SK-N-SH (cell line): ENCODE measurements around the gene PLEKHM3. TPM values are rescaled to one million over a fixed set of nuclear protein-coding genes. Genes with fewer than 3 reads are reported as not detected.

Source experiments
- CTCF ChIA-PET: fragments of 300-600, 350-600 bp; formaldehyde crosslinking; extraction: SDS; loops from one replicate; lab custom pipeline; 2021; lab: Yijun Ruan, JAX
- POLR2A ChIA-PET: fragments of 350-600 bp; sonication (Branson Sonifier 250); formaldehyde crosslinking; extraction: SDS; loops from one replicate; lab custom pipeline; 2020; ENCODE audit warnings: antibody characterized with exemption, inconsistent platforms; lab: Yijun Ruan, JAX
- DNase-seq: peaks from one replicate; pipeline ENCODE4 v3.0.0; 2012
- H2AFZ ChIP-seq: fragments of 200-600 bp; sonication (generic); 2 replicates; pipeline ENCODE4 v1.8.1; 2016; ENCODE audit warnings: antibody characterized with exemption, mild to moderate bottlenecking, low read depth
- H3F3A ChIP-seq: fragments of 200-600 bp; sonication (generic); replicated peaks from 2 replicates; pipeline ENCODE3; 2016; ENCODE audit warnings: antibody characterized with exemption, mild to moderate bottlenecking; ENCODE audit not compliant: insufficient read depth
- H3K27ac ChIP-seq, 2 experiments: fragments of 200-500 bp in 1 of 2; fragments of 200-600 bp in 1 of 2; sonication (Bioruptor generic) in 1 of 2; sonication (generic), shearing (Covaris generic) in 1 of 2; 2 replicates each; pipeline versions ENCODE4 v1.5.1 to v1.6.1; 2014 to 2016; ENCODE audit warnings: low read depth in 2 of 2, inconsistent platforms in 1 of 2, low read length in 1 of 2, mild to moderate bottlenecking in 1 of 2, mixed read lengths in 1 of 2
- H3K27me3 ChIP-seq: fragments of 200-600 bp; sonication (generic), shearing (Covaris generic); 2 replicates; pipeline ENCODE4 v1.6.1; 2016; ENCODE audit warnings: mixed run types; ENCODE audit not compliant: insufficient read depth
- H3K36me3 ChIP-seq, 2 experiments: fragments of 200-500 bp in 1 of 2; fragments of 200-600 bp in 1 of 2; sonication (Bioruptor generic) in 1 of 2; sonication (generic) in 1 of 2; replicated peaks in 1 of 2; 2 replicates each; pipeline versions ENCODE3 to v1.5.1; 2014 to 2016; ENCODE audit warnings: low read length in 1 of 2, mild to moderate bottlenecking in 1 of 2; ENCODE audit not compliant: insufficient read depth in 2 of 2, control insufficient read depth in 1 of 2
- H3K4me1 ChIP-seq, 2 experiments: fragments of 200-500 bp in 1 of 2; fragments of 200-600 bp in 1 of 2; sonication (Bioruptor generic) in 1 of 2; sonication (generic), shearing (Covaris generic) in 1 of 2; 2 replicates each; pipeline versions ENCODE4 v1.5.1 to v1.6.1; 2014 to 2016; ENCODE audit warnings: low read depth in 1 of 2, low read length in 1 of 2, mixed run types in 1 of 2; ENCODE audit not compliant: insufficient read depth in 2 of 2, control insufficient read depth in 1 of 2
- H3K4me2 ChIP-seq: fragments of 200-600 bp; sonication (generic), shearing (Covaris generic); 2 replicates; pipeline ENCODE4 v1.6.1; 2017; ENCODE audit warnings: mixed run types
- H3K4me3 ChIP-seq, 2 experiments: fragments of 200-500 bp in 1 of 2; fragments of 200-600 bp in 1 of 2; sonication (Bioruptor generic) in 1 of 2; sonication (generic), shearing (Covaris generic) in 1 of 2; 2 replicates each; pipeline versions ENCODE4 v1.5.1 to v1.8.1; 2014 to 2016; ENCODE audit warnings: low read depth in 2 of 2, inconsistent platforms in 1 of 2, low read length in 1 of 2, mild to moderate bottlenecking in 1 of 2, mixed read lengths in 1 of 2, moderate library complexity in 1 of 2
- H3K79me2 ChIP-seq: fragments of 200-600 bp; sonication (generic); 2 replicates; pipeline ENCODE4 v1.8.1; 2017; ENCODE audit warnings: mild to moderate bottlenecking; ENCODE audit not compliant: insufficient read depth
- H3K9ac ChIP-seq: fragments of 200-600 bp; sonication (generic); 2 replicates; pipeline ENCODE4 v1.6.1; 2017; ENCODE audit warnings: mixed run types
- H3K9me2 ChIP-seq: fragments of 200-600 bp; sonication (generic); 2 replicates; pipeline ENCODE4 v1.6.1; 2017; ENCODE audit warnings: mixed run types
- H3K9me3 ChIP-seq: fragments of 200-600 bp; sonication (generic); 2 replicates; pipeline ENCODE4 v1.6.1; 2017; ENCODE audit warnings: mixed run types, mild to moderate bottlenecking, moderate library complexity
- H4K20me1 ChIP-seq: fragments of 200-600 bp; sonication (generic); 2 replicates; pipeline ENCODE4 v1.6.1; 2017; ENCODE audit warnings: mild to moderate bottlenecking, mixed run types; ENCODE audit not compliant: insufficient read depth
- CHD2 ChIP-seq: fragments of 150-350 bp; IDR thresholded peaks from 2 replicates; pipeline ENCODE4 v1.6.1; 2018; ENCODE audit warnings: low read length; ENCODE audit not compliant: partially characterized antibody
- EP300 ChIP-seq, 2 experiments: IDR thresholded peaks; 2 replicates each; pipeline versions ENCODE4 v1.4.0 to v1.6.1; 2012; ENCODE audit warnings: borderline replicate concordance in 1 of 2, low read depth in 1 of 2, low read length in 1 of 2
- EZH2phosphoT487 ChIP-seq: fragments of 200-600 bp; sonication (generic); IDR thresholded peaks from 2 replicates; pipeline ENCODE4 v1.6.1; 2017; ENCODE audit warnings: low read depth, mixed run types, mild to moderate bottlenecking, antibody characterized with exemption, moderate library complexity, borderline replicate concordance
- GABPA ChIP-seq: IDR thresholded peaks from 2 replicates; pipeline ENCODE4 v1.4.0; 2012; ENCODE audit warnings: low read depth, mild to moderate bottlenecking
- IRF3 ChIP-seq: fragments of 150-350 bp; IDR thresholded peaks from 2 replicates; pipeline ENCODE4 v1.6.1; 2016; ENCODE audit warnings: mild to moderate bottlenecking, low read depth, low read length
- MXI1 ChIP-seq: IDR thresholded peaks from 2 replicates; pipeline ENCODE4 v1.6.1; 2012; ENCODE audit warnings: mild to moderate bottlenecking, low read depth, low read length, improper control_type of control experiment
- POLR2AphosphoS5 ChIP-seq: IDR thresholded peaks from 2 replicates; pipeline ENCODE4 v1.6.1; 2012; ENCODE audit warnings: low read depth, low read length
- RCOR1 ChIP-seq: fragments of 150-350 bp; IDR thresholded peaks from 2 replicates; pipeline ENCODE4 v1.6.1; 2017; ENCODE audit warnings: antibody characterized with exemption, low read length
- RXRA ChIP-seq: IDR thresholded peaks from 2 replicates; pipeline ENCODE4 v1.4.0; 2012; ENCODE audit warnings: low read depth, mild to moderate bottlenecking, borderline replicate concordance
- SIN3A ChIP-seq: IDR thresholded peaks from 2 replicates; pipeline ENCODE4 v1.6.1; 2012; ENCODE audit warnings: low read depth, mild to moderate bottlenecking, low read length, moderate library complexity, borderline replicate concordance
- SMC3 ChIP-seq: IDR thresholded peaks from 2 replicates; pipeline ENCODE4 v1.6.1; 2012; ENCODE audit warnings: low read depth, low read length, improper control_type of control experiment
- USF2 ChIP-seq: fragments of 150-350 bp; IDR thresholded peaks from 2 replicates; pipeline ENCODE4 v1.6.1; 2017; ENCODE audit warnings: antibody characterized with exemption, low read length, low read depth, borderline replicate concordance
- YY1 ChIP-seq: IDR thresholded peaks from 2 replicates; pipeline ENCODE4 v1.4.0; 2012; ENCODE audit warnings: low read depth, mild to moderate bottlenecking
- WGBS: methylation state at CpG from one replicate; pipeline ENCODE4 v1.1.6; 2017; ENCODE audit warnings: low lambda C conversion rate; 5-methylcytosine and 5-hydroxymethylcytosine counted together
- polyA plus RNA-seq, 3 experiments: library from polyadenylated mRNA; depleted of rRNA; stranded (reverse); fragments of >200 nt; gene quantifications; 2 replicates each; pipeline ENCODE4 v1.2.3, GENCODE V29; 2012

PLEKHM3 gene
- polyA plus RNA-seq, 1 of the 3 experiments (the other 2 are of a cell fraction): 1.9 TPM

GRCh38 chr2:207808119-207808518, 217.2 kb downstream of the PLEKHM3 start:
- DNase-seq: no peak
- no peaks in the 10 kb centered on the region for H3K9me2 ChIP-seq
- H3K4me3 ChIP-seq: no peak overlapping the region
- H3F3A ChIP-seq: peaks cover 7% of the 10 kb centered on the region
- ChIA-PET POLR2A (no interaction called here), CTCF (interaction anchor here (0.8 kb wide), 1 partner anchor 165 kb away, joined by 3 read pairs; no protein-coding TSS in a partner anchor)
- H3K36me3 ChIP-seq: no peaks in the 10 kb centered on the region
- H3K4me1 ChIP-seq: peaks cover 0 to 5% of the 10 kb centered on the region in 2 experiments; a peak in 2 of 4 replicates
- TF ChIP-seq SMC3 (no peak), GABPA (no peak), MXI1 (no peak), CHD2 (no peak), EP300 (IDR thresholded peaks at IDR 0.05; ENCODE audit: borderline replicate concordance in 1 of 2, low read depth in 1 of 2, low read length in 1 of 2) (no peak), EZH2phosphoT487 (no peak), YY1 (no peak)
- no peaks in the 10 kb centered on the region for H3K27me3 ChIP-seq
- H3K27ac ChIP-seq: no peak overlapping the region
- H3K9me3 ChIP-seq: no peaks in the 10 kb centered on the region
- no peak overlapping the region for H2AFZ ChIP-seq
- 92% methylated on average over 6 of the region's 6 CpGs for WGBS
- H3K79me2 ChIP-seq: no peaks in the 10 kb centered on the region
- no peaks in the 10 kb centered on the region for H4K20me1 ChIP-seq
- H3K9ac ChIP-seq: no peak overlapping the region
- no peak overlapping the region for H3K4me2 ChIP-seq

GRCh38 chr2:207807516-207807915, 217.8 kb downstream of the PLEKHM3 start:
- Histone ChIP-seq H3K27ac (no peak overlapping the region), H3K36me3 (no peaks in the 10 kb centered on the region), H3K9ac (no peak overlapping the region), H3K9me3 (no peaks in the 10 kb centered on the region), H3K9me2 (no peaks in the 10 kb centered on the region), H3F3A (peaks cover 7% of the 10 kb centered on the region), H3K4me2 (no peak overlapping the region), H3K79me2 (no peaks in the 10 kb centered on the region), H2AFZ (no peak overlapping the region), H4K20me1 (no peaks in the 10 kb centered on the region), H3K4me3 (no peak overlapping the region), H3K4me1 (peaks cover 0 to 5% of the 10 kb centered on the region in 2 experiments; a peak in 2 of 4 replicates), H3K27me3 (no peaks in the 10 kb centered on the region)
- POLR2A ChIA-PET: no interaction called here
- 83% methylated on average over 5 of the region's 5 CpGs for WGBS
- DNase-seq: no peak
- no peak for TF ChIP-seq RCOR1
- no peak for TF ChIP-seq SIN3A
- TF ChIP-seq IRF3: no peak
- TF ChIP-seq USF2: no peak
- TF ChIP-seq POLR2AphosphoS5: no peak
- TF ChIP-seq RXRA: no peak
- CTCF ChIA-PET: no interaction called here
